Measurements from ENCODE around the gene ROR2. TPM values are rescaled to one million over a fixed set of nuclear protein-coding genes. Genes with fewer than 3 reads are reported as not detected.

Gene ROR2
- total RNA-seq, 1 donor, result 13.8 TPM

DNA sequence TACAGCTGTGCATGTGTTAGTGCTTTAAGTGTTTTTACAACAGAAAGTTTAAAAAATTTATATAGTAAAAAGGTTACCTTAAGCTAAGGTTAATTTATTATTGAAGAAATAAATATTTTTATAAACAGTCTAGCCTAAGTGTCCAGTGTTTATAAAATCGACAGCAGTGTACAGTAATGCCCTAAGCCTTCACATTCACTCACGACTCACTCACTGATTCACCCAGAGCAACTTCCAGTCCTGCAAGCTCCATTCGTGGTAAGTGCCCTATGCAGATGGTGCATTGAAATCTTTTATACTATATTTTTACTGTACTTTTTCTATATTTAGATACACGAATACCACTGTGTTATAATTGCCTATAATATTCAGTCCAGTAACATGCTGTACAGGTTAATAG lies 159.1 kb downstream of the ROR2 start:
- H3K9me3 ChIP-seq (ENCODE audit: low read depth, low read length), result no peaks in the 10 kb centered on the region
- peaks cover 7% of the 10 kb centered on the region for H3K27me3 ChIP-seq (ENCODE audit: insufficient read depth, low read length)
- no peaks in the 10 kb centered on the region for H3K79me2 ChIP-seq (ENCODE audit: insufficient read depth, low read length)
- H3K36me3 ChIP-seq (ENCODE audit: insufficient read depth, low read length), result no peaks in the 10 kb centered on the region
- H4K20me1 ChIP-seq (ENCODE audit: insufficient read depth, low read length), result no peaks in the 10 kb centered on the region
- no peak for DNase-seq (ENCODE audit: insufficient read length, low spot score, missing footprints)
- H2AFZ ChIP-seq (ENCODE audit: low read length), result no peak overlapping the region
- no peak overlapping the region for H3K4me3 ChIP-seq (ENCODE audit: insufficient read depth, low read length)
- H3K4me2 ChIP-seq (ENCODE audit: insufficient read depth, low read length), result no peak overlapping the region
- TF ChIP-seq, protein P1, sequence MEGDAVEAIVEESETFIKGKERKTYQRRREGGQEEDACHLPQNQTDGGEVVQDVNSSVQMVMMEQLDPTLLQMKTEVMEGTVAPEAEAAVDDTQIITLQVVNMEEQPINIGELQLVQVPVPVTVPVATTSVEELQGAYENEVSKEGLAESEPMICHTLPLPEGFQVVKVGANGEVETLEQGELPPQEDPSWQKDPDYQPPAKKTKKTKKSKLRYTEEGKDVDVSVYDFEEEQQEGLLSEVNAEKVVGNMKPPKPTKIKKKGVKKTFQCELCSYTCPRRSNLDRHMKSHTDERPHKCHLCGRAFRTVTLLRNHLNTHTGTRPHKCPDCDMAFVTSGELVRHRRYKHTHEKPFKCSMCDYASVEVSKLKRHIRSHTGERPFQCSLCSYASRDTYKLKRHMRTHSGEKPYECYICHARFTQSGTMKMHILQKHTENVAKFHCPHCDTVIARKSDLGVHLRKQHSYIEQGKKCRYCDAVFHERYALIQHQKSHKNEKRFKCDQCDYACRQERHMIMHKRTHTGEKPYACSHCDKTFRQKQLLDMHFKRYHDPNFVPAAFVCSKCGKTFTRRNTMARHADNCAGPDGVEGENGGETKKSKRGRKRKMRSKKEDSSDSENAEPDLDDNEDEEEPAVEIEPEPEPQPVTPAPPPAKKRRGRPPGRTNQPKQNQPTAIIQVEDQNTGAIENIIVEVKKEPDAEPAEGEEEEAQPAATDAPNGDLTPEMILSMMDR (IDR thresholded peaks at IDR 0.05; ENCODE audit: extremely low read depth, low read depth, low read length), result no peak
- no peaks in the 10 kb centered on the region for H3K4me1 ChIP-seq (ENCODE audit: insufficient read depth, low read length)
- H3K27ac ChIP-seq (ENCODE audit: low read depth, low read length), result no peak overlapping the region

DNA sequence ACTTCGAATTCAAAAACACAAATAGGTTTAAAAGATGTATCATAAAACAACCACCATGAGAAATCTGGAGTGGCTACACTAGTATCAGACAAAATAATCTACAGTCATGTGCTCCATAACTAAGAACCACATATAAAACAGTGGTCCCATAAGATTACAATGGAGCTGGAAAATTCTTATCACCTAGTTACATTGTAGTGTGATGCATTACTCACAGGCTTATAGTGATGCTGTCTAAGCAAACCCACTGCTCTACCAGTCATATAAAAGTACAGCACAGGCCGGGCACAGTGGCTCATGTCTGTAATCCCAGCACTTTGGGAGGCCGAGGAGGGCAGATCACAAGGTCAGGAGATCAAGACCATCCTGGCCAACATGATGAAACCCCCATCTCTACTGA lies 160.1 kb downstream of the ROR2 start:
- H3K36me3 ChIP-seq (ENCODE audit: insufficient read depth, low read length), result no peaks in the 10 kb centered on the region

DNA sequence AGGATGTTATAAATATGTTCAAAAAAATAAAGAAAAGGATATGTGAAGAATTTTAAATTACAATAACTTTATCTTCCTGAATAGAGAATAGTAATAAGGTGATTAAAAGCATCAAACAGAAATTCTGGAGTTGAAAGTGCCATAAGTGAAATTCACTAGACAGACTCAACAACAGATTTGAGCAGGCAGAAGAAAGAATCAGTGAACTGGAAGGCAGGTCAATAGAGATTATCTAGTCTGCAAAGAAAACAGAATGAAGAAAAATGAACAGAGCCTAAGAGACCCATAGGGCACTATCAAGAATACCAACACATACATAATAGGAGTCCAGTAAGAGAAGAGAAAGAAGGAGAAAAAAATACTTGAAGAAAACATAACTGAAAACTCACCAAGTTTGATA lies 162.1 kb downstream of the ROR2 start:
- TF ChIP-seq, protein P1 (IDR thresholded peaks at IDR 0.05; ENCODE audit: extremely low read depth, low read depth, low read length), result no peak
- H3K36me3 ChIP-seq (ENCODE audit: insufficient read depth, low read length), result no peaks in the 10 kb centered on the region
- no peaks in the 10 kb centered on the region for H4K20me1 ChIP-seq (ENCODE audit: insufficient read depth, low read length)
- H3K4me2 ChIP-seq (ENCODE audit: insufficient read depth, low read length), result no peak overlapping the region
- H2AFZ ChIP-seq (ENCODE audit: low read length), result no peak overlapping the region
- no peaks in the 10 kb centered on the region for H3K4me1 ChIP-seq (ENCODE audit: insufficient read depth, low read length)
- no peaks in the 10 kb centered on the region for H3K79me2 ChIP-seq (ENCODE audit: insufficient read depth, low read length)
- no peaks in the 10 kb centered on the region for H3K9me3 ChIP-seq (ENCODE audit: low read depth, low read length)
- H3K27me3 ChIP-seq (ENCODE audit: insufficient read depth, low read length), result peaks cover 19% of the 10 kb centered on the region
- no peak overlapping the region for H3K4me3 ChIP-seq (ENCODE audit: insufficient read depth, low read length)
- no peak for DNase-seq (ENCODE audit: insufficient read length, low spot score, missing footprints)
- H3K27ac ChIP-seq (ENCODE audit: low read depth, low read length), result no peak overlapping the region

More for the DNA sequence above, 160.1 kb downstream of the ROR2 start:
- Histone ChIP-seq H3K4me2 (ENCODE audit: insufficient read depth, low read length) (no peak overlapping the region), H2AFZ (ENCODE audit: low read length) (no peak overlapping the region), H3K4me1 (ENCODE audit: insufficient read depth, low read length) (no peaks in the 10 kb centered on the region), H3K9me3 (ENCODE audit: low read depth, low read length) (no peaks in the 10 kb centered on the region), H3K27me3 (ENCODE audit: insufficient read depth, low read length) (peaks cover 13% of the 10 kb centered on the region), H3K79me2 (ENCODE audit: insufficient read depth, low read length) (no peaks in the 10 kb centered on the region), H3K4me3 (ENCODE audit: insufficient read depth, low read length) (no peak overlapping the region), H3K27ac (ENCODE audit: low read depth, low read length) (no peak overlapping the region), H4K20me1 (ENCODE audit: insufficient read depth, low read length) (no peaks in the 10 kb centered on the region)
- DNase-seq (ENCODE audit: insufficient read length, low spot score, missing footprints), result no peak
- TF ChIP-seq, protein P1 (IDR thresholded peaks at IDR 0.05; ENCODE audit: extremely low read depth, low read depth, low read length), result no peak

DNA sequence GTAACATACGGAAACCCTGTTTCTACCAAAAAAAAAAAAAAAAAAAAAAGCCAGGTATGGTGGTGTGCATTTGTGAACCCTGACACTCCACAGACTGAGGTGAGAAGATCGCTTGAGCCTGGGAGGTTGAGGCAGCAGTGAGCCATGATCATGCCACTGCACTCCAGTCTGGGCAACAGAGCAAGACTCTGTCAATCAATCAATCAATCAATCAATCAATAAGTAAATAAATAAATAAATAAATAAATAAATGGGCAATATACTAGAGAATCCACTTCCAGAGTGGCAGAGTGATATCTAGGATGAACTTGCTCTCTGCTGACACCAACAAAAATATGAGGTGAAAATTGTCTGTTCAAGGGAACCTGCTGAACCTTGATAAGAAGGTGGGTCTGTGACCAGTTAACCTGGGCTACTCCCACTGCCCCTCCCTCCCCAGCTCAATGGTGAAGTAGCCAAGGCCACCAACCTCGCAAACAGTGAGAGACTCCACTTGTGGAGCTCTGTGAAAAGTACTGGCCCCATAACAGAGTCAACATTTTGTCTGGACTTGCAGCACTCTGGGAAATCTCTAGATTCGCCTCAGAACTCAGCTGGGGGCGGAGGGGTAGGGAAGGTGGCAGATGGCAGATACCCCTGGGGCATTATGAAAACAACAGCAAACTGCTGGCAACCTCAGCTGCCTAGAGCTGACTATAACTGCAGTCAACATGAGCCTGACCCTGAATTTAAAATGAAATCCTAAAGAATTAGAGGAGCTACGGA lies 163.7 kb downstream of the ROR2 start:
- Histone ChIP-seq H4K20me1 (ENCODE audit: insufficient read depth, low read length) (no peaks in the 10 kb centered on the region), H2AFZ (ENCODE audit: low read length) (no peak overlapping the region), H3K36me3 (ENCODE audit: insufficient read depth, low read length) (no peaks in the 10 kb centered on the region), H3K4me1 (ENCODE audit: insufficient read depth, low read length) (no peaks in the 10 kb centered on the region), H3K27ac (ENCODE audit: low read depth, low read length) (no peak overlapping the region), H3K79me2 (ENCODE audit: insufficient read depth, low read length) (no peaks in the 10 kb centered on the region), H3K27me3 (ENCODE audit: insufficient read depth, low read length) (peaks cover 23% of the 10 kb centered on the region), H3K4me3 (ENCODE audit: insufficient read depth, low read length) (no peak overlapping the region), H3K4me2 (ENCODE audit: insufficient read depth, low read length) (no peak overlapping the region), H3K9me3 (ENCODE audit: low read depth, low read length) (peaks cover 2% of the 10 kb centered on the region)
- TF ChIP-seq, protein P1 (IDR thresholded peaks at IDR 0.05; ENCODE audit: extremely low read depth, low read depth, low read length), result no peak
- no peak for DNase-seq (ENCODE audit: insufficient read length, low spot score, missing footprints)

Data from osteoblast (primary cell).